Lower leg skin (tissue), 3 donors: Measurements from ENCODE around the gene ABCA1.
"Not testable (repeated sequence)": the region's sequence is repeated elsewhere in the genome, so short reads cannot be mapped to it uniquely, and the experiment has no call there.

Experiments
- CTCF ChIP-seq, 3 donors: fragments of 450-650 bp; IDR thresholded peaks; one replicate each; pipeline ENCODE4 v1.5.1; 2016; ENCODE audit warnings: antibody characterized with exemption in 3 of 3, mild to moderate bottlenecking in 3 of 3, moderate library complexity in 2 of 3
- POLR2A ChIP-seq, 2 donors: fragments of 450-650 bp; IDR thresholded peaks; one replicate each; pipeline ENCODE4 v1.6.1; 2016 to 2017; ENCODE audit warnings: antibody characterized with exemption in 2 of 2, mild to moderate bottlenecking in 1 of 2, moderate library complexity in 1 of 2

- not testable (repeated sequence) for TF ChIP-seq CTCF, POLR2A (IDR thresholded peaks at IDR 0.05)
Observed at GRCh38 chr9:104898376-104898775, 29.6 kb downstream of the ABCA1 start.
